GM19463 (cell line): Measurements from ENCODE around the gene CNNM4.

Experiments used
- ATAC-seq: cut with Tn5 transposase; IDR thresholded peaks from one replicate; pipeline ENCODE4 v1.9.1; 2021; ENCODE audit warnings: mild to moderate bottlenecking, moderate library complexity; ENCODE audit not compliant: unreplicated experiment

Gene CNNM4

GRCh38 chr2:96856776-96857666, 96.3 kb downstream of the CNNM4 start:
- ATAC-seq = no peak

- ATAC-seq = peak; percentile 93
Observed at GRCh38 chr2:96857667-96858372, 97.1 kb downstream of the CNNM4 start, which contains the start of gene ANKRD39. ANKRD39 (minus strand) TSS chr2:96858016; CDS start chr2:96857987, 29 bp downstream.

- no peak for ATAC-seq
Observed at GRCh38 chr2:96859099-96859649, 98.5 kb downstream of the CNNM4 start.

GRCh38 chr2:96859681-96860064, 99.0 kb downstream of the CNNM4 start:
- ATAC-seq = no peak

- ATAC-seq = no peak
Observed at GRCh38 chr2:96860065-96861029, 99.6 kb downstream of the CNNM4 start.

- ATAC-seq = no peak
Observed at GRCh38 chr2:96861074-96861473, 100.4 kb downstream of the CNNM4 start.
